HG03108 (cell line): ENCODE results near the gene LRRC26.

Experiments used
- ATAC-seq: cut with Tn5 transposase; IDR thresholded peaks from one replicate; pipeline ENCODE4 v1.9.1; 2021; ENCODE audit warnings: moderate library complexity; ENCODE audit not compliant: unreplicated experiment

LRRC26 gene

GRCh38 chr9:137169896-137170358 is at the start of gene LRRC26:
Gene LRRC26, minus strand, starts transcription at chr9:137170051. Its CDS starts 108 bp downstream, at chr9:137169943.
- ATAC-seq: no peak

- no peak for ATAC-seq
Observed at GRCh38 chr9:137218754-137219271, 49.0 kb upstream of the LRRC26 start.

GRCh38 chr9:137218212-137218753 is 48.4 kb upstream of the LRRC26 start:
- ATAC-seq: no peak

DNA sequence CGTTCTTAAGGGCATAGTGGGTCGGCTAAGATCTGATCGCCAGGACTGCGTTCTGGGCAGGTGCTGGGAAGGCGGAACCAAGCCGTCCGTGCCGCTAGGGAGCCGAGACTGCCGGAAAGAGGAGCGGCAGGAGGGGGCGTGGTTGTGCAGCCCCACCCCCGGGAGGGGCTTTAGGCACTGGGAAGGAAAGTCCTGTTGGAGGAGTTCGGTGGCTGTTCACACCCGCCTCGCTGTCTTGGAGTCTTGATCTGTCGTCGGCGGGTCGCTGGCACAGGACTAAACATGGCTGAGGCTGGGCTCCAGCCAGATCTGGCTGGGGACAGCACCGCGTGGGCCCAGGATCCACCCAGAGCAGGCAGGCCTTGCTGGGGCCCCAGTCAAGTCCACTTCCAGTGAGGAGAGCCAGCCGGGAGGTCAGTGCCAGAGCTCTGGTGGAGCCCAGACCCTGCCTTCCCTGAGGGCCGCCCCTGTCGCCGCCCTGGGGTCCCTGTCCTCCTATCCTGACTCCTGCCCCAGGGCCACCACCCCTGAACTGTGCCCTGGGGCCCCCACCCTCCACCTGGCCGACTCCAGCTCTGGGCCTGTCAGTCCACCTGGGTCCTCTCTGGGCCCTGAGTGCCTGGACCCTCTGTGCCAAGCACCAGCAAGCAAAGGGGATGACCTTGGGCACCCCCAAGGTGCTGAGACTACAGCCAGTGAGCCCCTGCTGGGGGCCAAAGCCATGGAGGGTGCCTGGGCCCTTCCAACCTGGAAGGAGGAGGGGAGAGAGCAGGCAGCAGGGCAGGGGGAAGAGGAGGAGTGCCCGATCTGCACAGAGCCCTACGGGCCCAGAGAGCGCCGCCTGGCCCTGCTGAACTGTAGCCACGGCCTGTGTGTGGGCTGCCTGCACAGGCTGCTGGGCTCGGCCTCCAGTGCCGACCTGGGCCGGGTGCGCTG is 47.7 kb upstream of the LRRC26 start:
- no peak for ATAC-seq

DNA sequence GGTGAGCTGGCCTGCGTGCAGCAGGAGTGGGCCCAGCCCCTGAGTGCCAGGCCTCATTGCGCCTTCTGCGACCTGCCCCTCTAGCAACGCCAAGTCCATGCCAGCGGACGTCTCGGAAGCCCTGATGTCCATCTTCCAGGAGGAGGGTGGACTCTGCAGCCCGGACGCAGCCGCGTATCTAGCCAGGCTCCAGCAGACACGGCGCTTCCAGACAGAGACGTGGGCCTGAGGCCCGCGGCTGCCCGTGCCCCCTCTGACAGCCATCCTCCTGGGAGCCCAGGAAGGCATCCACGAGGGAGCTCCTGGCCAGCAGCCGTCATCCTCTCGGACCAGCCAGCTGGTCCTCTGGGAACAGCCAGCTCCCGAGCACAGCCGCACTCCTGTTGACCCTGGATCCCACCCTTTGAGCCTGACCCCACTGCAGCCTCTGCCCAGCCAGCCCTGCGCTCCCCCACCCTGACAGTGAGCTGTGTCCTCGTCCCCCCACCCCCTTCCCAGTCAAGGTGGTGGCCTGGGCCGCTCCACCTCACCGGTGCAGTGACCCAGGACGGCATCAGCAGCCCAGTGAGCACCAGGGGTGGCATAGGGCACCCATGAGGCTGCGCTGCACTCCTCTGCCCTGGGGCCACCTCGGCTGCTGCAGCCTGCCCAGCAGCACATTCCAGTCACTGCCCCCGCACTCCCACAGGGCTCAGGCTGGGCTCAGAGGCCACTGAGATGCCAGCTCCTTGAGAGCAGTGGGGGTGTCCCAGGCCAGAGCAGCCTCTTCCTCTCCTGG is 46.5 kb upstream of the LRRC26 start:
- no peak for ATAC-seq

DNA sequence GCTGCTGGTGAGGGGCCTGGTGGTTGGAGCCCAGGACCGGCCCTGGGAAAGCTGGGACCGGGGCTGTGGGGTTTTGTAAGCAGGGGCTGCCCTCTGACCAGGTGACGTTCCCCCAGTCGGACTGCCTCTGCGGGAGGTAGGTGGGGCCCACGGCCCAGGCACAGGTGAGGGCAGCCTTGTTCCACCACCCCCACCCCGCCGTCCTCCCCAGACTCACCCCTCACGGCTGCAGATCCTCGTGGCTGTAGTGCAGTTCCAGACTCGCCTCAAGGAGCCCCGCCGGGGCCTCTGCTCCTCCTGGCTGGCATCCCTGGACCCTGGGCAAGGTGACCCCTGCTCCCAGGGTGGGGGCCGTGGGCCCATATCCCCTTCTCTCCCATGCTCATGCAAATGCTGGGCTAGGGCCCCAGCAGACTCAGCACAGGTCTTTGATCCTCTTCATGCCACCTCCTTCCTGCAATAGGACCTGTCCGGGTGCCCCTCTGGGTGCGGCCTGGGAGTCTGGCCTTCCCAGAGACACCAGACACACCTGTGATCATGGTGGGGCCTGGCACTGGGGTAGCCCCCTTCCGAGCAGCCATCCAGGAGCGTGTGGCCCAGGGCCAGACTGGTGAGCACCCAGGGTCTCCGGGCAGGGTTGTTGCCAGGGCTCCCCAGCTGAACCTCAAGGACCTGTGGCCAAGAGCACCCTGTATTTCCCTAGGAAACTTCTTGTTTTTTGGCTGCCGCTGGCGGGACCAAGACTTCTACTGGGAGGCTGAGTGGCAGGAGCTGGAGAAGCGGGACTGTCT is 45.5 kb upstream of the LRRC26 start:
- no peak for ATAC-seq

GRCh38 chr9:137214620-137215019 is 44.8 kb upstream of the LRRC26 start:
- ATAC-seq: no peak

DNA sequence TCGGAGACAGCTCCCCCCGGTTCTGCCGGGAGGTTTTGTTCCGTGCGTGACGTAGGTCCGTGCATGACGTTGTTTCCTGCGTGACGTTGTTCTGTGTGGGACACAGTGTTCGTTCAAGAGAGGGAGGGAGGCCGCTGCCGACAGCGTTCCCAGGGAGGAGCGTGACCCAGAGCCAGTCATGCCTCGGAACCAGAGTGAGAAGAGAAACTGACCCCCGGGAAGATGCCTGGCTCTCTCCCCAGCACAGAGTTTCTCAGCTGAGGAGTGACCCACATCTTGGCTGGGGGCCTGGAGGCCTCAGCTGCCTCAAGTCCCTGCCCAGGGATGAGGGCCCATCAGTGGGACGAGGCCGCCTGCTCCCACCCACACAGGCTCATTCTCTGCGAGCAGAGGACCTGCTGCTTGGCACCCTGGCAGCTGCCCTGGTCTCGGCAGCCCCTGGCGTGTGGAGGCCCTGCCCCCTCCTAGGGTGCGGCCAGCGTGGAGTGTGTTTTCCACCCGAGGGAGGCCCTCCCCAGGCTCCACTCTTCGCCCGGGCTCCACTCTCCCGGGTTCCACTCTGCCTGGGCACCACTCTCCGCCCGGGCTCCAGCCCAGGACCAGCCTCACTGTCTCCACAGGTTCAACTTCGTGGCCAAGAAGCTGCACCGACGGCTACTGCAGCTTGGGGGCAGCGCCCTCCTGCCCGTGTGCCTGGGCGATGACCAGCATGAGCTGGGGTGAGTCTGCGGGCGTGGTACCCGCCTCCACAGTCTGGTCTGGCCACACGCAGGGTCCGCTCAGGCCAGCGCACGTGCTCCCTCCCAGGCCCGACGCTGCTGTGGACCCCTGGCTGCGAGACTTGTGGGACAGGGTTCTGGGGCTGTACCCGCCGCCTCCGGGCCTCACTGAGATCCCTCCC is 43.6 kb upstream of the LRRC26 start:
- no peak for ATAC-seq

GRCh38 chr9:137212520-137212919 is 42.7 kb upstream of the LRRC26 start:
- no peak for ATAC-seq

- no peak for ATAC-seq
Observed at GRCh38 chr9:137211532-137211931, 41.7 kb upstream of the LRRC26 start.

- no peak for ATAC-seq
Observed at GRCh38 chr9:137206602-137207001, 36.8 kb upstream of the LRRC26 start.

DNA sequence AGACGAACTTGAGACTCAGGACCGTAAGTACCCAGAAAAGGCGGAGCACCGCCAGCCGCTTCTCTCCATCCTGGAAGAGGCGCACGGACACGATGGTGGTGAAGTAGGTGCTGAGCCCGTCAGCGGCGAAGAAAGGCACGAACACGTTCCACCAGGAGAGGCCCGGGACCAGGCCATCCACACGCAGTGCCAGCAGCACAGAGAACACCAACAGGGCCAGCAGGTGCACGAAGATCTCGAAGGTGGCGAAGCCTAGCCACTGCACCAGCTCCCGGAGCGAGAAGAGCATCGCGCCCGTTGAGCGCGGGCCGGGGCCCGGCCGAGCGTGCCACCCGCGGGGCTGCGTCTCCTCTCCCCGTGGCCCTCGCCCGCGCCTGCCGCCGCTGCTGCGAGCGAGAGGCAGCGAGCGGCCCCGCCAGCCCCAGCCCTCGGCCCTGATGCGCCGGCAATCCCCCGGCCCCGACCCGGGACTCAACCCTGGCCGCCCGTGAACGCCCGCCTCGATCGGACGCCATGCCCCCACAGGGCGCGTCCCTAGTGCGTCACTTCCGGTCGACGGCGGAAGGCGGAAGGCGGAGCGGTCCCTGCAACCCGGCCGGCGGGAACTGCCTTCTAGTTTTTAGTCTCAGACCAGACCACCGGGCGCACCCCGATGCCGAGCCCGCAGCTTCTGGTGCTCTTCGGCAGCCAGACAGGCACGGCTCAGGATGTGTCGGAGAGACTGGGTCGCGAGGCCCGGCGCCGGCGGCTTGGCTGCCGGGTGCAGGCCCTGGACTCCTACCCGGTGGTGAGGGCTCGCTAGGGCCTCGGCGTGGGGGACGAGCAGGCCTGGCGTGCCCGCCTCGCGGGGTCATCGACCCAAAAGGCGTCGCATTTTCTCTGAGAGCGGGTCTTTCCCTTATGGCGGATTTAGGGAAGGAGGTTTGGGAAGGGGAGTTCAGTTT is 35.5 kb upstream of the LRRC26 start, which contains the start of the genes NDOR1 and TMEM203:
TSS of gene NDOR1 (plus strand) at position 575 of the 944 bp plus-strand sequence. CDS start at position 653, 78 bp downstream.
TSS of gene TMEM203 (minus strand) at position 523 of the 944 bp plus-strand sequence. CDS start at position 289, 234 bp downstream.
- ATAC-seq: peak; percentile 41

DNA sequence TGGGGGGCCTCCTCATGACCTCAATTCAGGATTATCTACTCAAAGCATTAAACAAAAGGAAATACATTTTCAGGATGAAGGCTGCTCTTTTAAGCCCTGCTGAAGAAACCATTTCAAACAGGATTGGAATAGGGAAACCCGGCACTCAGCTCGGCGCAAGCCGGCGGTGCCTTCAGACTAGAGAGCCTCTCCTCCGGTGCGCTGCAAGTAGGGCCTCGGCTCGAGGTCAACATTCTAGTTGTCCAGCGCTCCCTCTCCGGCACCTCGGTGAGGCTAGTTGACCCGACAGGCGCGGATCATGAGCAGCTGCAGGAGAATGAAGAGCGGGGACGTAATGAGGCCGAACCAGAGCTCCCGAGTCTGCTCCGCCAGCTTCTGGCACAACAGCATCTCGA is 34.9 kb upstream of the LRRC26 start:
- no peak for ATAC-seq

DNA sequence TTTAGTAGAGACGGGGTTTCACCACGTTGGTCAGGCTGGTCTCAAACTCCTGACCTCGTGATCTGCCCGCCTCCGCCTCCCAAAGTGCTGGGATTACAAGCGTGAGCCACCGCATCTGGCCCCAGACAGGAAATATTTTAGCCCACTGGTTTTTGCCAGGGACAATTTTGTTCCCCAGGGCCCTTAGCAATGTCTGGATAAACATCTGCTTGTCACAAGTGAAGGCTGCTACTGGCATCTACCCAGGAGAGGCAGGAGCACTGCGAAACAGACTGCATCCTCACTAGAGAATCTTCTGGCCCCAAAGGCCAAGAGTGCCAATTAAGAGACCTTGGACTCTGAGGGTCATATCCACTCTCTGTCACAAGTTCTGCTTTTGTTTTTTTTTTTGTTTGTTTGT is 33.1 kb upstream of the LRRC26 start:
- ATAC-seq: no peak

DNA sequence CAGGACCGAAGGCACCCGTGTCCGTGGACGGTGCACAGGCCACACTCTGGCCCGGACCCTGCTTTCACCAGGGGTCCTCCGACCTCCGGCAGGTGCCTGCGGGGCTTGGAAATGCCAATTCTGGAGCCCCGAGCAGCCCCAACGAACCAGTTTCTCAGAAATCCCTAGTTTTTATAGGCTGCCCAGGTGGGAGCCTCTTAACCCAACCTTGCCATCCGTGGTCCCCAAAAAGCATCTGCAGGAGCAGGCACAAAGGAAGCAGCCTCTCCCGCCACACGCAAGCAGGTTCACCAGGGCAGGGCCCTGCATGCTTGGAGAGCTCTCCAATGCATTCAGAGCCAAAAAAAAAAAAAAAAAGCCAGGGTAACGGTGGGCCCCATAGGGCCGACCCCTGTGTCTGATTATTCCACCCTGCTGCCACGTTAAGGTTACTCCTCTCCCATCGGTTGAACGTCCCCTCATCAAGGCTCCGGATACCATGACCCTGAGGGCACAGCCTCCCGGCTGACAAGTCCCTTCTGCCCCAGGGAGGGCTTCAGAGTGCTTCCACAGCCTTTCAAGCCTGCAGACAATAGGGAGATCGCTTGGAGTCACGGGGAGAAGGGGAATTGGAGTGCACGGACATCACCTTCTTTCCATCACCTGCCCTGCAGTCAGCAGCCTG is 31.5 kb upstream of the LRRC26 start:
- no peak for ATAC-seq

GRCh38 chr9:137200311-137201204 is 30.7 kb upstream of the LRRC26 start, which contains the start of gene TPRN:
Gene TPRN, minus strand, starts transcription at chr9:137200741. Its CDS starts 30 bp downstream, at chr9:137200711.
- peak; percentile 83 for ATAC-seq
